ENCODE measurements around the gene CDH12. TPM values are rescaled to one million over a fixed set of nuclear protein-coding genes. Genes with fewer than 3 reads are reported as not detected.

Gene CDH12
- total and polyA plus RNA-seq, 2 experiments from 2014 or later, result not detected

DNA sequence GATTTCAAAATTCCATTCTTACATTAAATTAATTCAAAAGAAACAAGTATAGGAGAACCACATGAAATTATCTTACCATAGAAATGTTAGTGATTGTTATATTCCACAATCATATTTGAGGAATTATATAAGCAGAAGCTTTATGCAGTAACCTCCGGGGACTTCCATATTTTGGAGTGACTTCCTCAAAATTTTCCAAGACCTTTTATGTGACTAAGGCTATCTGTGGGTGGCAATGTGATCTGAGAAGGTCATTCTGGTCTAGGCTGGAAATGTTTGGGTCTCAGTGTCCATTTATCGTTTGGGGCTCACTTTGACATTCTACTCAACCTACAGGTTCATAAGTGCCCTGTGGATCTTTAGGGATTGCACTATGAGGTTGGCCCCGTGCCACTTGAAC, 776.6 kb downstream of the CDH12 start:
- TF ChIP-seq EZH2phosphoT487 (IDR thresholded peaks at IDR 0.05; ENCODE audit: insufficient read depth, low read depth), result no peak
- no peak for TF ChIP-seq EZH2 (IDR thresholded peaks at IDR 0.05; ENCODE audit: insufficient read depth, poor library complexity, severe bottlenecking)
- no peak overlapping the region for H3K4me3 ChIP-seq
- H3K9me3 ChIP-seq (ENCODE audit: low read depth), result no peaks in the 10 kb centered on the region
- H3K9me2 ChIP-seq (ENCODE audit: insufficient read depth), result no peaks in the 10 kb centered on the region
- no peaks in the 10 kb centered on the region for H3K4me1 ChIP-seq (ENCODE audit: insufficient read depth)
- H3K27ac ChIP-seq, result no peak overlapping the region
- no peaks in the 10 kb centered on the region for H3K36me3 ChIP-seq (ENCODE audit: low read depth)
- H3F3A ChIP-seq (ENCODE audit: insufficient read depth), result no peaks in the 10 kb centered on the region
- in situ Hi-C loops (cut with MboI), result no loop called here
- no peak overlapping the region for H3K9ac ChIP-seq
- no peak for DNase-seq
- no peak overlapping the region for H3K4me2 ChIP-seq (ENCODE audit: unreplicated experiment)
- H3K27me3 ChIP-seq (replicated peaks; ENCODE audit: insufficient read depth), result no peaks in the 10 kb centered on the region
- WGBS, 2 experiments (ENCODE audit: low coverage in 1 of 2, low lambda C conversion rate in 2 of 2, missing lambda C conversion rate in 2 of 2), result 8 to 12% methylated on average over 3 of the region's 3 CpGs
- no peaks in the 10 kb centered on the region for H4K20me1 ChIP-seq (ENCODE audit: insufficient read depth)
- no peak overlapping the region for H2AFZ ChIP-seq
- H3K79me2 ChIP-seq (ENCODE audit: insufficient read depth), result no peaks in the 10 kb centered on the region

DNA sequence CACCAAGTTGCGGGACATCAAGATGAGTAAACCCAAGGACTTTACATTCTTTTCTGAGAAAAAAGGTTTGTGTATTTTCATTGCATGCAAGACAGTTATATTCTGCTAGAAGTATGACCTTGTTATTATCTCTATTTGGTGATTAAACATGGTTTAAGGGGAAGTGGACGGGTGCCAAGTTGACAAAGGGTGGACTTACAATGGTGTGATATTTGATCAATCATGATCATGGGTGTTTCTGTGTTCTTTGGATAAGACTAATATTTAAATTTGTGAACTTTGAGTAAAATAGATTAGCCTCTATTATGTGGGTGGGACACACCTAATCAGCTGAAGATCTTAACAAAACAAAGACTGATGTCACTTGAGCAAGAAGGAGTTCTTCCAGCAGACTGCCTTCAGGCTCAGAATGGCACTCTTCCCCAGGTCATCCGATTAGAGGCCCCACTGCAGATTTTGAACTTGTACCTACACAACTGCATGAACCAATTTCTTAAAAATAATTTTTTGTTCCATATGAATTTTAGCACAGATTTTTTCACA, 782.9 kb downstream of the CDH12 start:
- H3K36me3 ChIP-seq (ENCODE audit: low read depth), result no peaks in the 10 kb centered on the region
- no peaks in the 10 kb centered on the region for H3K27me3 ChIP-seq (replicated peaks; ENCODE audit: insufficient read depth)
- in situ Hi-C loops (cut with MboI), result no loop called here
- no peak for DNase-seq
- no peaks in the 10 kb centered on the region for H3K79me2 ChIP-seq (ENCODE audit: insufficient read depth)
- no peaks in the 10 kb centered on the region for H3F3A ChIP-seq (ENCODE audit: insufficient read depth)
- H3K4me3 ChIP-seq, result no peak overlapping the region
- H2AFZ ChIP-seq, result no peak overlapping the region
- no peaks in the 10 kb centered on the region for H3K4me1 ChIP-seq (ENCODE audit: insufficient read depth)
- no peaks in the 10 kb centered on the region for H4K20me1 ChIP-seq (ENCODE audit: insufficient read depth)
- no peak overlapping the region for H3K4me2 ChIP-seq (ENCODE audit: unreplicated experiment)
- H3K27ac ChIP-seq, result no peak overlapping the region
- no peak overlapping the region for H3K9ac ChIP-seq
- TF ChIP-seq EZH2 (IDR thresholded peaks at IDR 0.05; ENCODE audit: insufficient read depth, poor library complexity, severe bottlenecking) (no peak), EZH2phosphoT487 (IDR thresholded peaks at IDR 0.05; ENCODE audit: insufficient read depth, low read depth) (no peak)
- 24 to 38% methylated on average over 3 of the region's 3 CpGs for WGBS, 2 experiments (ENCODE audit: low coverage in 1 of 2, low lambda C conversion rate in 2 of 2, missing lambda C conversion rate in 2 of 2)
- H3K9me3 ChIP-seq (ENCODE audit: low read depth), result no peaks in the 10 kb centered on the region
- H3K9me2 ChIP-seq (ENCODE audit: insufficient read depth), result no peaks in the 10 kb centered on the region

DNA sequence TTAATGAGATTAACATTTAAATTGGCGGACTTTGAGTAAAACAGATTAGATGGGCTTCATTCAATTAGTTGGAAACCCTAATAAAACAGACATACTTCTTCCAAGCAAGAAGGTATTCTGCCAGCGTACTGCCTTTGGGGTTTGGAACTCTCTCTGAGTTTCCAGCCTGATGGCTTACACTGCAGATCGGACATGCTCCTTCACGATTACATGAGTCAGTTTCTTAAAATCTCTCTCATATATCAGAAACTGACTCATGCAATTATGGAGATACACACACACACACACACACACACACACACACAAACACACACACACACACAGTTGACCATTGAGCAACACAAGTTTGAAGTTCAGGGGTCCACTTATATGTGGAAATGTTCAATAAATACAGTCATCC, 789.4 kb downstream of the CDH12 start:
- Histone ChIP-seq H3K4me2 (ENCODE audit: unreplicated experiment) (no peak overlapping the region), H3F3A (ENCODE audit: insufficient read depth) (no peaks in the 10 kb centered on the region), H3K4me3 (no peak overlapping the region), H3K36me3 (ENCODE audit: low read depth) (no peaks in the 10 kb centered on the region), H3K4me1 (ENCODE audit: insufficient read depth) (no peaks in the 10 kb centered on the region), H3K27ac (no peak overlapping the region), H2AFZ (no peak overlapping the region), H4K20me1 (ENCODE audit: insufficient read depth) (no peaks in the 10 kb centered on the region), H3K9ac (no peak overlapping the region), H3K27me3 (replicated peaks; ENCODE audit: insufficient read depth) (no peaks in the 10 kb centered on the region), H3K9me2 (ENCODE audit: insufficient read depth) (no peaks in the 10 kb centered on the region), H3K79me2 (ENCODE audit: insufficient read depth) (no peaks in the 10 kb centered on the region), H3K9me3 (ENCODE audit: low read depth) (no peaks in the 10 kb centered on the region)
- in situ Hi-C loops (cut with MboI), result no loop called here
- 35 to 56% methylated on average over 4 of the region's 4 CpGs for WGBS, 2 experiments (ENCODE audit: low coverage in 1 of 2, low lambda C conversion rate in 2 of 2, missing lambda C conversion rate in 2 of 2)
- DNase-seq, result no peak
- TF ChIP-seq EZH2phosphoT487 (IDR thresholded peaks at IDR 0.05; ENCODE audit: insufficient read depth, low read depth), result no peak
- no peak for TF ChIP-seq EZH2 (IDR thresholded peaks at IDR 0.05; ENCODE audit: insufficient read depth, poor library complexity, severe bottlenecking)

- no peaks in the 10 kb centered on the region for H4K20me1 ChIP-seq (ENCODE audit: insufficient read depth)
- no peaks in the 10 kb centered on the region for H3K9me3 ChIP-seq (ENCODE audit: low read depth)
- H3K79me2 ChIP-seq (ENCODE audit: insufficient read depth), result no peaks in the 10 kb centered on the region
- WGBS, 2 experiments (ENCODE audit: low coverage in 1 of 2, low lambda C conversion rate in 2 of 2, missing lambda C conversion rate in 2 of 2), result 0 to 4% methylated on average over 1 of the region's 1 CpG
- no peaks in the 10 kb centered on the region for H3F3A ChIP-seq (ENCODE audit: insufficient read depth)
- in situ Hi-C loops (cut with MboI), result no loop called here
- H3K4me3 ChIP-seq, result no peak overlapping the region
- H2AFZ ChIP-seq, result no peak overlapping the region
- no peak overlapping the region for H3K27ac ChIP-seq
- H3K27me3 ChIP-seq (replicated peaks; ENCODE audit: insufficient read depth), result no peaks in the 10 kb centered on the region
- TF ChIP-seq EZH2 (IDR thresholded peaks at IDR 0.05; ENCODE audit: insufficient read depth, poor library complexity, severe bottlenecking) (no peak), EZH2phosphoT487 (IDR thresholded peaks at IDR 0.05; ENCODE audit: insufficient read depth, low read depth) (no peak)
- no peaks in the 10 kb centered on the region for H3K36me3 ChIP-seq (ENCODE audit: low read depth)
- no peaks in the 10 kb centered on the region for H3K4me1 ChIP-seq (ENCODE audit: insufficient read depth)
- no peak for DNase-seq
- no peak overlapping the region for H3K4me2 ChIP-seq (ENCODE audit: unreplicated experiment)
- H3K9ac ChIP-seq, result no peak overlapping the region
- H3K9me2 ChIP-seq (ENCODE audit: insufficient read depth), result no peaks in the 10 kb centered on the region
Observed at GRCh38 chr5:22058620-22059019, 794.5 kb downstream of the CDH12 start.

GRCh38 chr5:22057012-22057411, 796.1 kb downstream of the CDH12 start:
- in situ Hi-C loops (cut with MboI), result no loop called here

More at GRCh38 chr5:22057012-22057411, 796.1 kb downstream of the CDH12 start:
- Histone ChIP-seq H3K79me2 (ENCODE audit: insufficient read depth) (no peaks in the 10 kb centered on the region), H3K36me3 (ENCODE audit: low read depth) (no peaks in the 10 kb centered on the region), H3K9me3 (ENCODE audit: low read depth) (no peaks in the 10 kb centered on the region), H3K4me3 (no peak overlapping the region), H3K27ac (no peak overlapping the region), H3K9ac (no peak overlapping the region), H3F3A (ENCODE audit: insufficient read depth) (no peaks in the 10 kb centered on the region), H3K4me2 (ENCODE audit: unreplicated experiment) (no peak overlapping the region), H2AFZ (no peak overlapping the region), H3K27me3 (replicated peaks; ENCODE audit: insufficient read depth) (no peaks in the 10 kb centered on the region), H4K20me1 (ENCODE audit: insufficient read depth) (no peaks in the 10 kb centered on the region), H3K9me2 (ENCODE audit: insufficient read depth) (no peaks in the 10 kb centered on the region), H3K4me1 (ENCODE audit: insufficient read depth) (no peaks in the 10 kb centered on the region)
- DNase-seq, result no peak
- no peak for TF ChIP-seq EZH2 (IDR thresholded peaks at IDR 0.05; ENCODE audit: insufficient read depth, poor library complexity, severe bottlenecking)
- no peak for TF ChIP-seq EZH2phosphoT487 (IDR thresholded peaks at IDR 0.05; ENCODE audit: insufficient read depth, low read depth)
